Hepatocyte (in vitro differentiated cells): ENCODE results near the gene AP1G1. TPM values are rescaled to one million over a fixed set of nuclear protein-coding genes. Genes with fewer than 3 reads are reported as not detected.

Source experiments
- DNase-seq: peaks from one replicate; pipeline ENCODE4 v3.0.0-alpha.2; 2016; ENCODE audit warnings: low spot score
- H2AFZ ChIP-seq: fragments of 200-600 bp; sonication (generic); 2 replicates; pipeline ENCODE4 v1.6.0; 2016; ENCODE audit warnings: antibody characterized with exemption, mild to moderate bottlenecking
- H3K27ac ChIP-seq: fragments of 200-600 bp; sonication (generic); 2 replicates; pipeline ENCODE4 v1.5.1; 2016; ENCODE audit warnings: mild to moderate bottlenecking
- H3K27me3 ChIP-seq: fragments of 200-600 bp; sonication (generic); 2 replicates; pipeline ENCODE4 v1.6.1; 2016
- H3K36me3 ChIP-seq: fragments of 200-600 bp; sonication (generic); replicated peaks from 2 replicates; pipeline ENCODE4 v1.5.1; 2016; ENCODE audit warnings: low read depth; ENCODE audit not compliant: insufficient read depth
- H3K4me1 ChIP-seq: fragments of 200-600 bp; sonication (generic); 2 replicates; pipeline ENCODE4 v1.5.1; 2016; ENCODE audit warnings: mild to moderate bottlenecking, moderate library complexity; ENCODE audit not compliant: insufficient read depth
- H3K4me2 ChIP-seq: fragments of 200-600 bp; sonication (generic); 2 replicates; pipeline ENCODE4 v1.6.0; 2016
- H3K4me3 ChIP-seq: fragments of 200-600 bp; sonication (generic); 2 replicates; pipeline ENCODE4 v1.5.1; 2016; ENCODE audit warnings: mild to moderate bottlenecking
- H3K79me2 ChIP-seq: fragments of 200-600 bp; sonication (generic); 2 replicates; pipeline ENCODE4 v1.6.0; 2017; ENCODE audit warnings: mild to moderate bottlenecking
- H3K9me2 ChIP-seq: fragments of 200-600 bp; sonication (generic); replicated peaks from 2 replicates; pipeline ENCODE4 v1.6.0; 2017; ENCODE audit warnings: mild to moderate bottlenecking; ENCODE audit not compliant: insufficient read depth
- H3K9me3 ChIP-seq: fragments of 200-600 bp; sonication (generic); 2 replicates; pipeline ENCODE4 v1.5.1; 2016; ENCODE audit warnings: low read depth, mild to moderate bottlenecking
- H4K20me1 ChIP-seq: fragments of 200-600 bp; sonication (generic); 2 replicates; pipeline ENCODE4 v1.6.0; 2016; ENCODE audit warnings: mild to moderate bottlenecking; ENCODE audit not compliant: insufficient read depth, poor library complexity, severe bottlenecking
- CTCF ChIP-seq: fragments of 200-600 bp; sonication (generic); IDR thresholded peaks from 2 replicates; pipeline ENCODE4 v1.5.1; 2016; ENCODE audit warnings: antibody characterized with exemption, mild to moderate bottlenecking; ENCODE audit not compliant: poor library complexity
- EZH2 ChIP-seq: fragments of 200-600 bp; sonication (generic); IDR thresholded peaks from 2 replicates; pipeline ENCODE4 v1.6.1; 2016; ENCODE audit warnings: antibody characterized with exemption, mild to moderate bottlenecking, borderline replicate concordance
- EZH2phosphoT487 ChIP-seq: fragments of 200-600 bp; sonication (generic); IDR thresholded peaks from one replicate; pipeline ENCODE4 v1.6.1; 2018; ENCODE audit warnings: antibody characterized with exemption, mild to moderate bottlenecking, low read depth, moderate library complexity; ENCODE audit not compliant: unreplicated experiment, severe bottlenecking
- WGBS: methylation state at CpG from one replicate; pipeline ENCODE4 v1.1.6; 2016; ENCODE audit warnings: low lambda C conversion rate; ENCODE audit errors: missing lambda C conversion rate; 5-methylcytosine and 5-hydroxymethylcytosine counted together
- polyA plus RNA-seq: library from polyadenylated mRNA; unstranded; fragments of >200 nt; fragmentation: Nextera tagmentation; extraction: Ambion mirVana; gene quantifications from 2 replicates; pipeline ENCODE4 v1.2.1, GENCODE V29; 2016
- total RNA-seq: library from RNA; depleted of rRNA; stranded (reverse); fragments of >200 nt; gene quantifications from 2 replicates; pipeline ENCODE4 v1.2.3, GENCODE V29; 2014

The AP1G1 gene
- total and polyA plus RNA-seq, 2 experiments from 2014 or later = 28.3 to 96.2 TPM

GRCh38 chr16:71758293-71758760 lies 50.3 kb downstream of the AP1G1 start:
- no peak overlapping the region for H2AFZ ChIP-seq
- no peaks in the 10 kb centered on the region for H3K4me1 ChIP-seq
- WGBS = 67% methylated on average over 5 of the region's 5 CpGs
- no peak overlapping the region for H3K4me3 ChIP-seq
- no peaks in the 10 kb centered on the region for H4K20me1 ChIP-seq
- H3K36me3 ChIP-seq = no peaks in the 10 kb centered on the region
- peaks cover 6% of the 10 kb centered on the region for H3K79me2 ChIP-seq
- H3K9me3 ChIP-seq = no peaks in the 10 kb centered on the region
- peak; percentile 31 for DNase-seq
- H3K4me2 ChIP-seq = no peak overlapping the region
- H3K27ac ChIP-seq = peak overlapping the region; percentile 25
- H3K9me2 ChIP-seq = no peaks in the 10 kb centered on the region
- H3K27me3 ChIP-seq = no peaks in the 10 kb centered on the region
- no peak for TF ChIP-seq EZH2
- TF ChIP-seq EZH2phosphoT487 = no peak
- no peak for TF ChIP-seq CTCF

GRCh38 chr16:71754652-71755051 lies 54.0 kb downstream of the AP1G1 start:
- no peaks in the 10 kb centered on the region for H3K9me3 ChIP-seq
- no peak overlapping the region for H3K4me2 ChIP-seq
- no peaks in the 10 kb centered on the region for H3K36me3 ChIP-seq
- H3K9me2 ChIP-seq = no peaks in the 10 kb centered on the region
- WGBS = 96% methylated on average over 2 of the region's 2 CpGs
- H3K79me2 ChIP-seq = peaks cover 8% of the 10 kb centered on the region
- no peak overlapping the region for H3K27ac ChIP-seq
- no peak for TF ChIP-seq CTCF
- no peak for TF ChIP-seq EZH2phosphoT487
- TF ChIP-seq EZH2 = no peak
- no peaks in the 10 kb centered on the region for H4K20me1 ChIP-seq
- no peak for DNase-seq
- H3K27me3 ChIP-seq = no peaks in the 10 kb centered on the region
- no peak overlapping the region for H2AFZ ChIP-seq
- no peaks in the 10 kb centered on the region for H3K4me1 ChIP-seq
- H3K4me3 ChIP-seq = no peak overlapping the region

GRCh38 chr16:71754108-71754507 lies 54.5 kb downstream of the AP1G1 start:
- H3K9me2 ChIP-seq = no peaks in the 10 kb centered on the region
- H4K20me1 ChIP-seq = no peaks in the 10 kb centered on the region
- no peak overlapping the region for H3K27ac ChIP-seq
- H3K9me3 ChIP-seq = no peaks in the 10 kb centered on the region
- no peak for DNase-seq
- peaks cover 8% of the 10 kb centered on the region for H3K79me2 ChIP-seq
- TF ChIP-seq CTCF = no peak
- TF ChIP-seq EZH2phosphoT487 = no peak
- no peak for TF ChIP-seq EZH2
- no peaks in the 10 kb centered on the region for H3K27me3 ChIP-seq
- no peaks in the 10 kb centered on the region for H3K4me1 ChIP-seq
- no peak overlapping the region for H3K4me2 ChIP-seq
- no peak overlapping the region for H3K4me3 ChIP-seq
- no peaks in the 10 kb centered on the region for H3K36me3 ChIP-seq
- no peak overlapping the region for H2AFZ ChIP-seq

GRCh38 chr16:71748226-71748625 lies 60.4 kb downstream of the AP1G1 start:
- H3K4me3 ChIP-seq = no peak overlapping the region
- H2AFZ ChIP-seq = no peak overlapping the region
- peaks cover under 1% of the 10 kb centered on the region for H3K79me2 ChIP-seq
- H3K9me3 ChIP-seq = no peaks in the 10 kb centered on the region
- H4K20me1 ChIP-seq = no peaks in the 10 kb centered on the region
- WGBS = 95% methylated on average over 4 of the region's 4 CpGs
- H3K9me2 ChIP-seq = no peaks in the 10 kb centered on the region
- H3K36me3 ChIP-seq = peaks cover 3% of the 10 kb centered on the region
- no peak overlapping the region for H3K4me2 ChIP-seq
- TF ChIP-seq EZH2 (no peak), EZH2phosphoT487 (no peak), CTCF (no peak)
- no peak overlapping the region for H3K27ac ChIP-seq
- no peaks in the 10 kb centered on the region for H3K27me3 ChIP-seq
- no peak for DNase-seq
- no peaks in the 10 kb centered on the region for H3K4me1 ChIP-seq
